ENCODE data around the gene BCAS1.

Gene BCAS1

GRCh38 chr20:54113566-54113965 lies 43.2 kb upstream of the BCAS1 start:
- no peak for TF ChIP-seq ZFX (IDR thresholded peaks at IDR 0.05)
- no peak overlapping the region for H3K27ac ChIP-seq

- TF ChIP-seq, protein P1, sequence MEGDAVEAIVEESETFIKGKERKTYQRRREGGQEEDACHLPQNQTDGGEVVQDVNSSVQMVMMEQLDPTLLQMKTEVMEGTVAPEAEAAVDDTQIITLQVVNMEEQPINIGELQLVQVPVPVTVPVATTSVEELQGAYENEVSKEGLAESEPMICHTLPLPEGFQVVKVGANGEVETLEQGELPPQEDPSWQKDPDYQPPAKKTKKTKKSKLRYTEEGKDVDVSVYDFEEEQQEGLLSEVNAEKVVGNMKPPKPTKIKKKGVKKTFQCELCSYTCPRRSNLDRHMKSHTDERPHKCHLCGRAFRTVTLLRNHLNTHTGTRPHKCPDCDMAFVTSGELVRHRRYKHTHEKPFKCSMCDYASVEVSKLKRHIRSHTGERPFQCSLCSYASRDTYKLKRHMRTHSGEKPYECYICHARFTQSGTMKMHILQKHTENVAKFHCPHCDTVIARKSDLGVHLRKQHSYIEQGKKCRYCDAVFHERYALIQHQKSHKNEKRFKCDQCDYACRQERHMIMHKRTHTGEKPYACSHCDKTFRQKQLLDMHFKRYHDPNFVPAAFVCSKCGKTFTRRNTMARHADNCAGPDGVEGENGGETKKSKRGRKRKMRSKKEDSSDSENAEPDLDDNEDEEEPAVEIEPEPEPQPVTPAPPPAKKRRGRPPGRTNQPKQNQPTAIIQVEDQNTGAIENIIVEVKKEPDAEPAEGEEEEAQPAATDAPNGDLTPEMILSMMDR (conservative IDR thresholded peaks at IDR 0.05), result no peak
- TF ChIP-seq ZFX (IDR thresholded peaks at IDR 0.05), result no peak
Observed at GRCh38 chr20:54112221-54112884, 42.0 kb upstream of the BCAS1 start.

DNA sequence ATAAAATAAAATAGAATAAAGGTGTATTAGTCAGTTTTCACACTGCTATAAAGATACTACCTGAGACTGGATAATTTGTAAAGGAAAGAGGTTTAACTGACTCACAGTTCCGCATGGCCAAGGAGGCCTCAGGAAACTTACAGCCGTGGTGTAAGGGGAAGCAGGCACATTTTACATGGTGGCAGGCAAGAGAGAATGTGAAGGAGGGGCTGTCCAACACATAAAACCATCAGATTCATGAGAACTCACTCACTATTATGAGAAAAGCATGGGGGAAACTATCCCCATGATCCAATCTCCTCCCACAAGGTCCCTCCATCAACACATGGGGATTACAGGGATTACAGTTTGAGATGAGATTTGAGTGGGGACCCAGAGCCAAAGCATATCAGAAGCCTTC lies 41.1 kb upstream of the BCAS1 start:
- TF ChIP-seq, protein P1 (conservative IDR thresholded peaks at IDR 0.05), result no peak
- TF ChIP-seq ZFX (IDR thresholded peaks at IDR 0.05), result no peak
- no peak overlapping the region; the same call in 1 of the 2 replicates for H3K27ac ChIP-seq

More at GRCh38 chr20:54112221-54112884, 42.0 kb upstream of the BCAS1 start:
- no peak overlapping the region; the same call in 1 of the 2 replicates for H3K27ac ChIP-seq

GRCh38 chr20:54110457-54110856 lies 40.1 kb upstream of the BCAS1 start:
- no peak for TF ChIP-seq ZFX (IDR thresholded peaks at IDR 0.05)
- TF ChIP-seq, protein P1 (conservative IDR thresholded peaks at IDR 0.05), result no peak
- no peak overlapping the region for H3K27ac ChIP-seq

DNA sequence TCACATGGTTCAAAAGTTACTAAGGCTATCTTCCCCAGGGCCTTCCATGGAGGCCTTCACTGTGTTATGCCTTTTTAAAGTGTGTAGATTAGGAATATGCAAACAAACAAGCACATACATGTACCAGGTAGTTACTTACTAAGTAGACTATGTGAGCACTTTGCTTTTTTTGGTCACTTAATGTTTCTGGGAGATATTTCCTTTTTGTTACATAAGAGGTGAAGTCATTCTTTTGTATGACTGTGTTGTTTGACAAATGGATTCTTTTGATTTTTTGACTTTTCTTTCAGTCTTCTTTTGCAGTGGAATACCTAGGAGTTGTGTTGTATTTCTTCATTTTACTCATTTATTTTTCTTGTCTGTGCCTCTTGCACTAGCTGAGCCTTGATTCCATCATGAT lies 39.6 kb upstream of the BCAS1 start:
- no peak overlapping the region for H3K27ac ChIP-seq
- TF ChIP-seq ZFX (IDR thresholded peaks at IDR 0.05), result no peak
- TF ChIP-seq, protein P1 (conservative IDR thresholded peaks at IDR 0.05), result no peak

GRCh38 chr20:54108817-54109216 lies 38.4 kb upstream of the BCAS1 start:
- TF ChIP-seq ZFX (IDR thresholded peaks at IDR 0.05), result no peak
- TF ChIP-seq, protein P1 (conservative IDR thresholded peaks at IDR 0.05), result no peak
- H3K27ac ChIP-seq, result no peak overlapping the region

DNA sequence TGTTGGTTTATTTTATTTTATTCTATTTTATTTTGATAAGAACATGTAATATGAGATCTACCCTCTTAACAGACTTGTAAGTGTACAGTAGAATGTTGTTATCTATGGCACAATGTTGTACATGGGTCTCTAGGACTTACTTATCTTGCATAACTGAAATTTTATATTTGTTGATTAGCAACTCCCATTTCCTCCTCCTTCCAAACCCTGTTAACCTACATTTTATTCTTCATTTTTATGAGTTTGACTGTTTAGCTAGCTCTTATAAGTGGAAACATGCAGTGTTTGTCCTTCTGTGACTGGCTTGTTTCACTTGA lies 37.9 kb upstream of the BCAS1 start:
- TF ChIP-seq ZFX (IDR thresholded peaks at IDR 0.05), result no peak
- TF ChIP-seq, protein P1 (conservative IDR thresholded peaks at IDR 0.05), result no peak
- no peak overlapping the region for H3K27ac ChIP-seq

Measured in C4-2B (cell line).